WERI-Rb-1 (cell line): ENCODE results near the gene CCK.

Experiments
- DNase-seq: peaks from one replicate; pipeline ENCODE4 v3.0.0-alpha.2; 2020
- H3K27ac ChIP-seq: fragments of 250-450 bp; sonication (Bioruptor Pico); 2 replicates; pipeline ENCODE4 v1.5.1; 2020; ENCODE audit warnings: mild to moderate bottlenecking, moderate library complexity
- H3K27me3 ChIP-seq: fragments of 250-450 bp; sonication (Bioruptor Pico); 2 replicates; pipeline ENCODE4 v1.5.1; 2021; ENCODE audit warnings: mild to moderate bottlenecking, low read depth, moderate library complexity; ENCODE audit not compliant: insufficient read depth, severe bottlenecking
- H3K36me3 ChIP-seq: fragments of 250-450 bp; sonication (Bioruptor Pico); 2 replicates; pipeline ENCODE4 v1.5.1; 2020; ENCODE audit warnings: mild to moderate bottlenecking, moderate library complexity
- H3K4me3 ChIP-seq: 2 replicates; pipeline ENCODE4 v1.5.1; 2011; ENCODE audit warnings: low read depth, mild to moderate bottlenecking, control low read depth, low read length
- H3K9me3 ChIP-seq: fragments of 250-450 bp; sonication (Bioruptor Pico); 2 replicates; pipeline ENCODE4 v1.5.1; 2021; ENCODE audit warnings: mild to moderate bottlenecking, moderate library complexity; ENCODE audit not compliant: severe bottlenecking
- CTCF ChIP-seq: IDR thresholded peaks from 2 replicates; pipeline ENCODE4 v1.5.1; 2011; ENCODE audit warnings: low read depth, mild to moderate bottlenecking, control low read depth, inconsistent platforms, low read length

CCK gene

GRCh38 chr3:42222942-42223693 lies 42.9 kb downstream of the CCK start:
- Histone ChIP-seq H3K27me3 (no peaks in the 10 kb centered on the region), H3K9me3 (no peaks in the 10 kb centered on the region), H3K4me3 (no peak overlapping the region), H3K36me3 (peaks cover 26% of the 10 kb centered on the region), H3K27ac (no peak overlapping the region)
- DNase-seq, result no peak
- TF ChIP-seq CTCF, result no peak

- H3K27ac ChIP-seq, result no peak overlapping the region
- no peak overlapping the region for H3K4me3 ChIP-seq
- peaks cover 28% of the 10 kb centered on the region for H3K36me3 ChIP-seq
- no peaks in the 10 kb centered on the region for H3K27me3 ChIP-seq
- H3K9me3 ChIP-seq, result no peaks in the 10 kb centered on the region
- no peak for TF ChIP-seq CTCF
- DNase-seq, result no peak
Observed at GRCh38 chr3:42220436-42221121, 45.4 kb downstream of the CCK start.

- no peak for TF ChIP-seq CTCF
- Histone ChIP-seq H3K9me3 (no peaks in the 10 kb centered on the region), H3K36me3 (peaks cover 18% of the 10 kb centered on the region), H3K4me3 (no peak overlapping the region), H3K27me3 (no peaks in the 10 kb centered on the region), H3K27ac (no peak overlapping the region)
- no peak for DNase-seq
Observed at GRCh38 chr3:42216931-42217333, 49.1 kb downstream of the CCK start.

- H3K4me3 ChIP-seq, result no peak overlapping the region
- no peak overlapping the region for H3K27ac ChIP-seq
- H3K27me3 ChIP-seq, result no peaks in the 10 kb centered on the region
- no peak for TF ChIP-seq CTCF
- H3K9me3 ChIP-seq, result no peaks in the 10 kb centered on the region
- no peak for DNase-seq
- H3K36me3 ChIP-seq, result peaks cover 23% of the 10 kb centered on the region
Observed at GRCh38 chr3:42216302-42216701, 49.7 kb downstream of the CCK start.

GRCh38 chr3:42214565-42215283 lies 51.3 kb downstream of the CCK start:
- H3K9me3 ChIP-seq, result no peaks in the 10 kb centered on the region
- peaks cover 34% of the 10 kb centered on the region for H3K36me3 ChIP-seq
- no peak overlapping the region for H3K4me3 ChIP-seq
- DNase-seq, result no peak
- no peaks in the 10 kb centered on the region for H3K27me3 ChIP-seq
- H3K27ac ChIP-seq, result no peak overlapping the region
- TF ChIP-seq CTCF, result no peak
